NCI-H1092 (cell line): ENCODE results near the gene MTLN.
"Not testable (repeated sequence)": the region's sequence is repeated elsewhere in the genome, so short reads cannot be mapped to it uniquely, and the experiment has no call there.

Source experiments
- DNase-seq: peaks from one replicate; lab custom pipeline; 2025; lab: John Stamatoyannopoulos, UW

Gene MTLN, protein sequence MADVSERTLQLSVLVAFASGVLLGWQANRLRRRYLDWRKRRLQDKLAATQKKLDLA

DNA sequence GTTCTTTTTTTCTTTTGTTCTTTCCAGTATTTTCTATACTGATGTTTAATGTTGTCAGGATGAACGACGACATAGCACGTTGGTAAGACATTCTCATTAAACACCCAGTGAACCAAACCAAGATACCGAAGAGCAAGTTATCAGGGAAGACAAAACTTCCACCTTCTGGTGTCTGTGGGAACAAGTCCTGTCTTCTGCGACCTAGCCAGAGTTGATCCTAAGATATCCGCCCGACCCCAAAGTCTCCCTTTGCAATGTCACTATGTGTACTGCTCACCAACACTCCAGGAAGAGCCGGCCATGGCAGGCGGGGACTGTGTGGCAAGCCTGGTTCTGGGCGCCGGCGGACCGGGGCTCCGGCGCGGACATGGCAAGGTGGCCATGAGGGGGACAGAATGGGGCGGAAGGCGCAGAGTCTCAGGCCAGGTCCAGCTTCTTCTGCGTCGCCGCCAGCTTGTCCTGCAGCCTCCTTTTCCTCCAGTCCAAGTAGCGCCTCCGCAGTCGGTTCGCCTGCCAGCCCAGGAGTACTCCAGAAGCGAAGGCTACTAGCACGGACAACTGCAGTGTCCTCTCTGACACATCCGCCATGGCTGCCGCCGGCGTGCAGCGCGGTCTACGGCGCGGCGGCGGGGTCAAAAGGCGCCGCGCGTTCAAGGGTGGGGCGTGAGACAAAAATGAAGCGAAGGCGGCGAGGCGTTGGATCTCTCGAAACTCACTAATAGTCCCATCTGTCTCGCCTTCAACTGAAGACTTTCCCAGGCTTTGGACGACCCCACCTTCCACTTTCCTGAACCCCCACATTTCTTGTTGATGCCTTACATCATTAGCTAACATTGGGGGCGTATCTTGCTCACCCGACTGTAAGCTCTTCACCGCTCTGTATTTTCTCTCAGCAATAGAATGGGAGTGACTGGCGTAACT lies at the start of gene MTLN:
TSS of gene MTLN (minus strand) at position 610 of the 921 bp plus-strand sequence. CDS start at position 588, 22 bp downstream.
- peak; percentile 35 for DNase-seq

DNA sequence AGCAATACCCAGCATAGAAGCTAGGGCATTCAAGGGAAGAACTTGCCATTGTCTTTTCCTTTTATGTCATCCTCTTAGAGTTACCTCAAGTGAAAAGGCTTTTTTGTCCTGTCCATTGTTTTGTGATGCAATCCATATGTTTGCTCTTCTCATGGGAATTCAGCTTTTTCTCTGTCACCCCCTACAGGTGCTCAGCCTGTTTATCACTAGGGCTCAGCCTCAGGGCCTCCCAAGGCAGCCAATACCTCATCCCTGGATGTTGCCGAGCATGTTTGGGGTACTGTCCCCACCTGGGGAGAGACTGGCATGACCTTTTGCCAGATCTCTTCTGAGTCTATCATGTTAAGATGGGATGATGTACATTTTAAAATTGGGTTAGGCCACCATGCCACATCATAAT lies 49.6 kb upstream of the MTLN start:
- DNase-seq: not testable (repeated sequence)

GRCh38 chr2:110248081-110248795 lies 35.9 kb upstream of the MTLN start:
- not testable (repeated sequence) for DNase-seq

- not testable (repeated sequence) for DNase-seq
These were observed 33.4 kb upstream of the MTLN start for GRCh38 chr2:110245488-110246435.

- DNase-seq: not testable (repeated sequence)
These were observed 30.9 kb upstream of the MTLN start for GRCh38 chr2:110243283-110243682.

DNA sequence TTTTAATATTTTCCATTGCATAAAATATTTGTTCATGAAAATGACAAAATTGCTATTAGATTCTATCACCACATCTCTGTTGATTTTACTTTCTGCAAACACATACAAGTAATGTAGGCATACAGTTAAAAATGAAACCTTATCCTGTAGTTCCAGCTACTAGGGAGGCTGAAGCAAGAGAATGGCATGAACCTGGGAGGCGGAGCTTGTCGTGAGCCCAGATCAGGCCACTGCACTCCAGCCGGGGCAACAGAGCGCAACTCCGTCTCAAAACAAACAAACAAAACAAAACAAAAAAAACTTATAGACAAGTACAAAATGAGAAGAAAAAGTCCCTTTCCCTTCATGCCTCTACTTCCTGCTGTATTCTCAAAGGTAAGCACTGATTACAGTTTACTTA lies 22.2 kb upstream of the MTLN start:
- not testable (repeated sequence) for DNase-seq

DNA sequence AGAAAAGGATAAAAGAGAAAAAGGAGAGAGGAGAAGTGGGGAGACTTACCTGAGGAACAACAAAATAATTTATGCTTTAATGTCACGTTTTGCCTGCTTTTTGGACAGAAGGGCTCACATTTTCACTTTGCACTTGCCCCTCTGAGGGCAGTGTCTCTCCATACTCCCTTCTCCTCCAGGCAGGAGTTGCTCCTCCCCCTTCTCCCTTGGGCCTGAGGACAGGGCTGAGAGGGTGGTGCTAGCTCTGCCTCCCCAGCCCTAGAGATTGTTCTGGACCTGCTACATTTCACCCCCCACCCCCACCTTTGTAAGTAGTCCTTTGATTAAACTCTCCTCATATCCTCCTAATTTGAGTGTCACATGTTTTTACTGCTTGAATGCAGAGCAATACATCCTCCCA lies 17.5 kb upstream of the MTLN start:
- not testable (repeated sequence) for DNase-seq

- DNase-seq: not testable (repeated sequence)
These were observed 10.3 kb upstream of the MTLN start for GRCh38 chr2:110222626-110223025.

- DNase-seq: no peak
These were observed 9.6 kb upstream of the MTLN start for GRCh38 chr2:110221938-110222337.

- no peak for DNase-seq
These were observed 7.8 kb upstream of the MTLN start for GRCh38 chr2:110220190-110220564.

- DNase-seq: no peak
These were observed 7.3 kb upstream of the MTLN start for GRCh38 chr2:110219496-110220189.

DNA sequence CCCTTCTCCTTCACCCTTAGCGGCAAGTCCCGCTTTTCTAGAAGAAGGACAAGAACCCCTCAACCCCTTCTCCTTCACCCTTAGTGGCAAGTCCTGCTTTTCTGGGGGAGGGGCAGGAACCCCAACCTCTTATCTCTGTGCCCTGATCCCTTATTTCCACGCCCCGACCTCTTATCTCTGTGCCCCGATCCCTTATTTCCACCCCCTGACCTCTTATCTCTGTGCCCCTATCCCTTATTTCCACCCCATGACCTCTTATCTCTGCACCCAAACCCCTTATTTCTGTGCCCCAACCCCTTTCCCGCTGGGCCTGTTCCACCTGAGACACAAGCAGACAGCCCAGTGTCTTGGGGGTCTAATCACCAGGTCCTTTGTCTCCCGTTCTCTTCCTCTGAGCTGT lies 6.5 kb upstream of the MTLN start:
- DNase-seq: not testable (repeated sequence)

GRCh38 chr2:110216803-110217202 lies 4.5 kb upstream of the MTLN start:
- DNase-seq: no peak

GRCh38 chr2:110216199-110216598 lies 3.9 kb upstream of the MTLN start:
- DNase-seq: no peak

DNA sequence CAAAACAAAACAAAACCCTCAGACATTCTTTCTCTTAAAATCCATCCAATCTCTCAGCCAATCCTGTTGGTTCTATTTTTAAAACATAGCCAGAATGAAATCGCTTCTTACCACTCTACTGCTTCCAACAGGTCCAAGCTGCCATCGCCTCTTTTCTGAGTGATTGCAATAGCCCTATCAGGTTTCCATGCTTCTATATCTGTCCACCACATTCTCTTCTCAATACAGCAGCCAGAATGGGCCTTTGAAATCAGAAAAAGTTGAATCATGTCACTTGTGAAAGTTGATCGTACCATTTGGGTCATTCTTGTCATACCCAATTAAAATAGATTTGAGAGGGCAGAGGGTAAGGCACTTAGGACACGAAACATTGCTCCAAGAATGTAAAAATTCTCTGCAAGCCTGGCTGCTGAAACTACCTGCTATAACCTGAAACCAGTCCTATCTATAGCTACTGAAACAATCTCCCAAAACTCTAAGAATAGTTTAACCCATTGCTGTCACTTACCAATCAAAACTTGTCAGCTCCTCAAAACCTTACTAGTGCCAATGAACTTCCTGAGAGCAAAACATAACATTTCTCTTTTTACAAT lies 3.3 kb upstream of the MTLN start:
- no peak for DNase-seq

- no peak for DNase-seq
These were observed 2.7 kb upstream of the MTLN start for GRCh38 chr2:110215091-110215490.

- not testable (repeated sequence) for DNase-seq
These were observed 1.2 kb upstream of the MTLN start for GRCh38 chr2:110213522-110213921.

DNA sequence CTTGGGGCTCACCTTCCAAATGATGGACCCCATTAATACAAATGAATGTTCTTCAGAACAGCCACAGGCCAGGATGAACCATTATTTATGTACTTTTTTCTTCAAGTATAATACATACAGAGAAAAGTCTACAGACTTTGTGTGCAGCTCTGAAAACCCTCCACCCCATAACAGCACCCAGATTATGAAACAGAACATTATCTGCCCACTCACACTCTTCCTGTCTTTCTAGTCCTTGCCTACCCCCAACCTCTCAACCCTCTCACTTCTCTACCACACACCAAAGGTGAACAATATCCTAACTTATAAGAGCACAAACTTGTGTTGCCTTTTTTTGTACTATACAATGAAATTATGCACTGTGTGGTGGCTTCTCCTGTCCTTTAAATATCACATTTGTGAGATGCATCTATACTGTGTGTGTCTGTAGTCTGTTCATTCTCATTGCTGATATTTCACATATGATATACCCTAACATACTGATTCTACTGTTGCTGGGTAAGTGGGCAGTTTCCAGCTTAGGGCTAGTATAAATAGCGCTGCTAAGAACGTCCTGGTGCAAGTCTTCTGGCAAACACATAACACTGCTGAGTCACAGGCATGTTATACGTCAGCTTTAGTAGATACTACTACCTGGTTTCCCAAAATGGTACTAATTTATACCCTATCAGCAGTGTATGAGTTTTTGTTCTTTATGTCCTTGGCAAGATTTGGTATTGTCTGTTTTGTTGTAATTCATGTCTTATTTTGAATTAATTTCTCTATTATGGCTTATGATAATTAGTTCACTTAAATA lies 6.5 kb downstream of the MTLN start:
- no peak for DNase-seq

GRCh38 chr2:110204408-110205385 lies 7.7 kb downstream of the MTLN start, which contains the start of gene NPHP1:
Gene NPHP1, minus strand, starts transcription at chr2:110205013. Its CDS starts 45 bp downstream, at chr2:110204968.
- DNase-seq: peak; percentile 58
